ENCODE measurements around the gene TMEM263. TPM values are rescaled to one million over a fixed set of nuclear protein-coding genes. Genes with fewer than 3 reads are reported as not detected.

The TMEM263 gene
- total and polyA plus RNA-seq, 2 of the 13 experiments (the other 11 are each of a cell fraction or from before 2014, with no cell fraction given), result 25.9 to 58.6 TPM

- TF ChIP-seq KLF12 (CRISPR knock-in tag; IDR thresholded peaks at IDR 0.05; ENCODE audit: borderline replicate concordance) (peak; percentile 41; the same call in 1 of the 2 replicates), ZNF264 (CRISPR knock-in tag; IDR thresholded peaks at IDR 0.05) (0 out of 2 replicates have a peak, but pooled peaks have one; percentile 39), ASH2L (IDR thresholded peaks at IDR 0.05; ENCODE audit: insufficient read length, low read depth, low read length) (peak; percentile 51), SRSF4 (IDR thresholded peaks at IDR 0.05; ENCODE audit: low read depth, low read length, poor library complexity, severe bottlenecking) (no peak), RFX3 (CRISPR knock-in tag; IDR thresholded peaks at IDR 0.05) (no peak), ZNF256 (CRISPR knock-in tag; conservative IDR thresholded peaks at IDR 0.05) (0 out of 2 replicates have a peak, but pooled peaks have one; percentile 33), ZBTB42 (CRISPR knock-in tag; IDR thresholded peaks at IDR 0.05) (0 out of 2 replicates have a peak, but pooled peaks have one; percentile 29), ZNF557 (CRISPR knock-in tag; IDR thresholded peaks at IDR 0.05) (no peak), CENPX (CRISPR knock-in tag; IDR thresholded peaks at IDR 0.05) (no peak), USF2 (IDR thresholded peaks at IDR 0.05; ENCODE audit: low read depth, low read length) (no peak), USF2 (CRISPR knock-in tag; IDR thresholded peaks at IDR 0.05; ENCODE audit: borderline replicate concordance) (no peak; the same call in 1 of the 2 replicates), ZNF704 (CRISPR knock-in tag; IDR thresholded peaks at IDR 0.05; ENCODE audit: borderline replicate concordance) (no peak), PHF21A (CRISPR knock-in tag; IDR thresholded peaks at IDR 0.05) (peak; percentile 66), ARID5B (CRISPR knock-in tag; IDR thresholded peaks at IDR 0.05) (peak; percentile 57; the same call in 1 of the 2 replicates), SNAPC2 (CRISPR knock-in tag; IDR thresholded peaks at IDR 0.05) (peak; percentile 83), NBN (conservative IDR thresholded peaks at IDR 0.05) (no peak), ZNF83 (CRISPR knock-in tag; IDR thresholded peaks at IDR 0.05; ENCODE audit: borderline replicate concordance) (peak; percentile 85; the same call in 1 of the 2 replicates), MTF2 (CRISPR knock-in tag; IDR thresholded peaks at IDR 0.05; ENCODE audit: borderline replicate concordance) (no peak)
Measured at GRCh38 chr12:106986625-106987389, 31.1 kb downstream of the TMEM263 start, which contains the start of gene MTERF2 (continued).
